Loucy (cell line): Measurements from ENCODE around the gene ADARB2.

Source experiments
- EZH2phosphoT487 ChIP-seq: fragments of 200-600 bp; IDR thresholded peaks from 2 replicates; pipeline ENCODE4 v1.6.1; 2018; ENCODE audit warnings: antibody characterized with exemption, mild to moderate bottlenecking, moderate library complexity, borderline replicate concordance
- TF ChIP-seq, protein P1 (sequence below): fragments of 200-600 bp; sonication (generic); conservative IDR thresholded peaks from 2 replicates; pipeline ENCODE4 v1.5.1; 2014; ENCODE audit warnings: mild to moderate bottlenecking, antibody characterized with exemption, low read length

DNA sequence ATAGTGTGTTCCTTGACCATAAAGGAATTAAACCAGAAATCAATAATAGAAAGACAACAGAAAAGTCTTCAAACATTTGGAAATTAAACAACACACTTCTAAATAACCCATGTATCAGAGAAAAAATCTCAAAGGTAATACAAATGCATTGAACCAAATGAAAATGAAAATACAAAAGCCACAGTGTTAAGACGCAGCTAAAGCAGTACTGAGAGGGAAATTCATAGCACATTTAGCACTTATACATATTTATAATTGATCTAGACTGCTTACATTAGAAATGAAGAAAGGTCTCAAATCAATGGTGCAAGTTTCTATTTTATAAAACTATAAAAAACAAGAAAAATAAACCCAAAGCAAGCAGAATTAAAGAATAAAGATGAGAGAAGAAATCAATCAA lies 306.1 kb downstream of the ADARB2 start:
- TF ChIP-seq, protein P1, sequence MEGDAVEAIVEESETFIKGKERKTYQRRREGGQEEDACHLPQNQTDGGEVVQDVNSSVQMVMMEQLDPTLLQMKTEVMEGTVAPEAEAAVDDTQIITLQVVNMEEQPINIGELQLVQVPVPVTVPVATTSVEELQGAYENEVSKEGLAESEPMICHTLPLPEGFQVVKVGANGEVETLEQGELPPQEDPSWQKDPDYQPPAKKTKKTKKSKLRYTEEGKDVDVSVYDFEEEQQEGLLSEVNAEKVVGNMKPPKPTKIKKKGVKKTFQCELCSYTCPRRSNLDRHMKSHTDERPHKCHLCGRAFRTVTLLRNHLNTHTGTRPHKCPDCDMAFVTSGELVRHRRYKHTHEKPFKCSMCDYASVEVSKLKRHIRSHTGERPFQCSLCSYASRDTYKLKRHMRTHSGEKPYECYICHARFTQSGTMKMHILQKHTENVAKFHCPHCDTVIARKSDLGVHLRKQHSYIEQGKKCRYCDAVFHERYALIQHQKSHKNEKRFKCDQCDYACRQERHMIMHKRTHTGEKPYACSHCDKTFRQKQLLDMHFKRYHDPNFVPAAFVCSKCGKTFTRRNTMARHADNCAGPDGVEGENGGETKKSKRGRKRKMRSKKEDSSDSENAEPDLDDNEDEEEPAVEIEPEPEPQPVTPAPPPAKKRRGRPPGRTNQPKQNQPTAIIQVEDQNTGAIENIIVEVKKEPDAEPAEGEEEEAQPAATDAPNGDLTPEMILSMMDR: no peak
- no peak for TF ChIP-seq EZH2phosphoT487
